A549 (cell line): ENCODE data around the gene NUAK1.

Experiments
- PHF8 ChIP-seq: fragments of 200-600 bp; sonication (generic); IDR thresholded peaks from 2 replicates; pipeline ENCODE4 v1.6.1; 2016; ENCODE audit warnings: low read depth, mild to moderate bottlenecking, antibody characterized with exemption, moderate library complexity, borderline replicate concordance
- TF ChIP-seq, protein P1 (sequence below): fragments of >200 bp; sonication (Bioruptor Twin); formaldehyde crosslinking; IDR thresholded peaks from 3 replicates; pipeline ENCODE4 v1.5.1; 2016
- TF ChIP-seq, protein P2 (sequence below): IDR thresholded peaks from 2 replicates; pipeline ENCODE4 v1.6.1; 2012
- TF ChIP-seq, protein P3 (sequence below): IDR thresholded peaks from 2 replicates; pipeline ENCODE4 v1.6.1; 2012

DNA sequence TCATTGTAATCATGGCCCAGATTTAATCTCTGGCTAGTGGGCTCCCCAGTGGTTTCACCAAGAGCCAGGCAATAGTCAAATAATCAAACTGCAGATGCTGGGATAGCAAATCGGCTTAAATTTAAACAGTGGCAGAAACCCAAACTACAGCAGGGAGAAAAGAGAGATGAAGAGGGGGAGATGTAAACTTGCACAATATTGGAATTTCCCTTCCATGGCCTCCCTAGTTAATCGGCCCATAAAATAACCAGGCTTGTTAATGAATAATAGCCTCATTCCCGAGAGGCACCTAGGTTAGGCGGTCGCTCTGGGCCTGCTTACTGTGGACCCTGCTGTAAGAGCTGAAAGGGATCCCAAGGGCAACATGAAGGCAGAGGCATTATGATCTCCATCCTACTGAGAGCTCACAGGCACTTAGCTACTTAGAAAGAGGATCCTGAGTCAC, 116.2 kb downstream of the NUAK1 start:
- no peak for TF ChIP-seq PHF8
- TF ChIP-seq, protein P1, sequence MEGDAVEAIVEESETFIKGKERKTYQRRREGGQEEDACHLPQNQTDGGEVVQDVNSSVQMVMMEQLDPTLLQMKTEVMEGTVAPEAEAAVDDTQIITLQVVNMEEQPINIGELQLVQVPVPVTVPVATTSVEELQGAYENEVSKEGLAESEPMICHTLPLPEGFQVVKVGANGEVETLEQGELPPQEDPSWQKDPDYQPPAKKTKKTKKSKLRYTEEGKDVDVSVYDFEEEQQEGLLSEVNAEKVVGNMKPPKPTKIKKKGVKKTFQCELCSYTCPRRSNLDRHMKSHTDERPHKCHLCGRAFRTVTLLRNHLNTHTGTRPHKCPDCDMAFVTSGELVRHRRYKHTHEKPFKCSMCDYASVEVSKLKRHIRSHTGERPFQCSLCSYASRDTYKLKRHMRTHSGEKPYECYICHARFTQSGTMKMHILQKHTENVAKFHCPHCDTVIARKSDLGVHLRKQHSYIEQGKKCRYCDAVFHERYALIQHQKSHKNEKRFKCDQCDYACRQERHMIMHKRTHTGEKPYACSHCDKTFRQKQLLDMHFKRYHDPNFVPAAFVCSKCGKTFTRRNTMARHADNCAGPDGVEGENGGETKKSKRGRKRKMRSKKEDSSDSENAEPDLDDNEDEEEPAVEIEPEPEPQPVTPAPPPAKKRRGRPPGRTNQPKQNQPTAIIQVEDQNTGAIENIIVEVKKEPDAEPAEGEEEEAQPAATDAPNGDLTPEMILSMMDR = no peak
- TF ChIP-seq, protein P2, sequence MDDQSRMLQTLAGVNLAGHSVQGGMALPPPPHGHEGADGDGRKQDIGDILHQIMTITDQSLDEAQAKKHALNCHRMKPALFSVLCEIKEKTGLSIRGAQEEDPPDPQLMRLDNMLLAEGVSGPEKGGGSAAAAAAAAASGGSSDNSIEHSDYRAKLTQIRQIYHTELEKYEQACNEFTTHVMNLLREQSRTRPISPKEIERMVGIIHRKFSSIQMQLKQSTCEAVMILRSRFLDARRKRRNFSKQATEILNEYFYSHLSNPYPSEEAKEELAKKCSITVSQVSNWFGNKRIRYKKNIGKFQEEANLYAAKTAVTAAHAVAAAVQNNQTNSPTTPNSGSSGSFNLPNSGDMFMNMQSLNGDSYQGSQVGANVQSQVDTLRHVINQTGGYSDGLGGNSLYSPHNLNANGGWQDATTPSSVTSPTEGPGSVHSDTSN = no peak
- TF ChIP-seq, protein P3, sequence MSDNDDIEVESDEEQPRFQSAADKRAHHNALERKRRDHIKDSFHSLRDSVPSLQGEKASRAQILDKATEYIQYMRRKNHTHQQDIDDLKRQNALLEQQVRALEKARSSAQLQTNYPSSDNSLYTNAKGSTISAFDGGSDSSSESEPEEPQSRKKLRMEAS = peak; percentile 61; the same call in 1 of the 2 replicates
